HCT116 (cell line): Measurements from ENCODE around the gene TRHDE. TPM values are rescaled to one million over a fixed set of nuclear protein-coding genes. Genes with fewer than 3 reads are reported as not detected.

Experiments used
- ATAC-seq: fragments of 200-7000 bp; cut with Tn5 transposase; 2 replicates; pipeline ENCODE4 v1.9.1; 2020; ENCODE audit warnings: mild to moderate bottlenecking, moderate library complexity
- BruUV-seq: library from RNA; stranded (reverse); fragments of 400-500 nt; replicated peaks from 2 replicates; lab custom pipeline; 2021; lab: Mats Ljungman, UMichigan
- CTCF ChIA-PET: fragments of 300-600 bp; sonication (Branson Sonifier 250); formaldehyde crosslinking; loops from one replicate; lab custom pipeline; 2021; ENCODE audit warnings: antibody characterized with exemption; lab: Charles Lee
- POLR2A ChIA-PET: fragments of 300-600, 350-600 bp; sonication (Branson Sonifier 250); formaldehyde crosslinking; loops from one replicate; lab custom pipeline; 2021; ENCODE audit warnings: antibody characterized with exemption; lab: Charles Lee
- RAD21 ChIA-PET, 2 experiments: fragments of 300-600 bp; sonication (Branson Sonifier 250); formaldehyde crosslinking; loops; one replicate each; lab custom pipeline; 2023; ENCODE audit warnings: low total read pairs in 2 of 2; ENCODE audit not compliant: uncharacterized antibody in 2 of 2, unreplicated experiment in 2 of 2, low non-redundant PET in 1 of 2; lab: Charles Lee
- DNase-seq: peaks from one replicate; pipeline ENCODE4 v3.0.0-alpha.2; 2010; ENCODE audit warnings: low read depth, low spot score
- H2AFZ ChIP-seq: fragments of 200-600 bp; shearing (Covaris generic), sonication (generic); 2 replicates; pipeline ENCODE4 v1.6.1; 2017; ENCODE audit warnings: low read depth, mixed run types, mixed read lengths, antibody characterized with exemption, low read length; ENCODE audit not compliant: poor library complexity, severe bottlenecking
- H3K27ac ChIP-seq: 2 replicates; pipeline ENCODE4 v1.5.1; 2012; ENCODE audit warnings: low read depth, low read length
- H3K27me3 ChIP-seq: fragments of 200-600 bp; sonication (generic); 2 replicates; pipeline ENCODE4 v1.6.1; 2016; ENCODE audit warnings: mixed run types, low read length, mixed read lengths; ENCODE audit not compliant: insufficient read depth
- H3K36me3 ChIP-seq, 2 experiments: fragments of 200-500 bp in 1 of 2; fragments of 200-600 bp in 1 of 2; sonication (Bioruptor generic) in 1 of 2; sonication (generic) in 1 of 2; 2 replicates each; pipeline versions ENCODE4 v1.5.1 to v1.6.1; 2014 to 2016; ENCODE audit warnings: low read length in 2 of 2, inconsistent platforms in 1 of 2, mixed read lengths in 1 of 2, mixed run types in 1 of 2; ENCODE audit not compliant: insufficient read depth in 2 of 2, control insufficient read depth in 1 of 2
- H3K4me1 ChIP-seq, 2 experiments: fragments of 200-600 bp in 1 of 2; sonication (generic) in 1 of 2; 2 replicates each; pipeline versions ENCODE4 v1.5.1 to v1.6.1; 2012 to 2017; ENCODE audit warnings: low read length in 2 of 2, inconsistent platforms in 1 of 2, mild to moderate bottlenecking in 1 of 2, mixed read lengths in 1 of 2, mixed run types in 1 of 2, moderate library complexity in 1 of 2; ENCODE audit not compliant: insufficient read depth in 2 of 2, control insufficient read depth in 1 of 2
- H3K4me2 ChIP-seq: fragments of 200-600 bp; sonication (generic); 2 replicates; pipeline ENCODE4 v1.6.1; 2017; ENCODE audit warnings: mixed run types, low read length, mixed read lengths
- H3K4me3 ChIP-seq, 2 experiments: fragments of 200-600 bp in 1 of 2; sonication (generic) in 1 of 2; replicated peaks in 1 of 2; 2 replicates each; pipeline ENCODE4 v1.5.1; 2011 to 2016; ENCODE audit warnings: low read length in 2 of 2, control low read depth in 1 of 2, low read depth in 1 of 2, mild to moderate bottlenecking in 1 of 2, mixed read lengths in 1 of 2, mixed run types in 1 of 2
- H3K79me2 ChIP-seq: fragments of 200-600 bp; sonication (generic); 2 replicates; pipeline ENCODE4 v1.6.1; 2017; ENCODE audit warnings: mild to moderate bottlenecking, mixed run types, low read length, moderate library complexity, mixed read lengths; ENCODE audit not compliant: insufficient read depth
- H3K9ac ChIP-seq: fragments of 200-600 bp; sonication (generic); 2 replicates; pipeline ENCODE4 v1.6.1; 2016; ENCODE audit warnings: low read length, mixed read lengths
- H3K9me2 ChIP-seq: fragments of 200-600 bp; sonication (generic), shearing (Covaris generic); 2 replicates; pipeline ENCODE4 v1.6.1; 2017; ENCODE audit warnings: mixed run types, mild to moderate bottlenecking, moderate library complexity; ENCODE audit not compliant: insufficient read depth
- H3K9me3 ChIP-seq, 2 experiments: fragments of 200-500 bp in 1 of 2; fragments of 200-600 bp in 1 of 2; sonication (Bioruptor generic) in 1 of 2; sonication (generic) in 1 of 2; 2 replicates each; pipeline ENCODE4 v1.6.1; 2014 to 2017; ENCODE audit warnings: low read length in 2 of 2, mixed read lengths in 2 of 2, inconsistent platforms in 1 of 2, low read depth in 1 of 2, mild to moderate bottlenecking in 1 of 2, mixed run types in 1 of 2, moderate library complexity in 1 of 2; ENCODE audit not compliant: control insufficient read depth in 1 of 2, insufficient read depth in 1 of 2
- H4K20me1 ChIP-seq: fragments of 200-600 bp; sonication (generic), shearing (Covaris generic); 2 replicates; pipeline ENCODE4 v1.6.1; 2017; ENCODE audit warnings: mixed run types, mild to moderate bottlenecking, moderate library complexity; ENCODE audit not compliant: insufficient read depth
- ELF1 ChIP-seq: IDR thresholded peaks from 2 replicates; pipeline ENCODE4 v1.6.1; 2012; ENCODE audit warnings: low read depth, borderline replicate concordance
- RAD21 ChIP-seq: IDR thresholded peaks from 2 replicates; pipeline ENCODE4 v1.6.1; 2012; ENCODE audit warnings: low read depth, mild to moderate bottlenecking
- SRF ChIP-seq: IDR thresholded peaks from 2 replicates; pipeline ENCODE4 v1.6.1; 2012; ENCODE audit warnings: low read depth
- ZNF274 ChIP-seq: fragments of 200-500 bp; sonication (Bioruptor generic); IDR thresholded peaks from 2 replicates; pipeline ENCODE4 v1.6.1; 2014; ENCODE audit warnings: mild to moderate bottlenecking, low read depth, low read length, inconsistent platforms
- intact Hi-C: fragments of 100-400 bp; cut with micrococcal nuclease; formaldehyde crosslinking; loops from 2 replicates; pipeline ENCODE4 v1.10.0; 2022
- total RNA-seq: library from RNA; stranded (reverse); gene quantifications from one replicate; pipeline ENCODE4 v1.2.1, GENCODE V29; 2021; ENCODE audit not compliant: unreplicated experiment
- TF ChIP-seq, protein P1 (sequence below): IDR thresholded peaks from 2 replicates; pipeline ENCODE4 v1.6.1; 2012
- TF ChIP-seq, protein P2 (sequence below): IDR thresholded peaks from 2 replicates; pipeline ENCODE4 v1.6.1; 2012; ENCODE audit warnings: low read depth
- TF ChIP-seq, protein P3 (sequence below), 3 experiments: fragments of 200-600 bp in 1 of 3; sonication (generic) in 1 of 3; IDR thresholded peaks in 2 of 3; conservative IDR thresholded peaks in 1 of 3; 2 replicates each; pipeline ENCODE4 v1.5.1; 2012 to 2017; ENCODE audit warnings: low read depth in 2 of 3, low read length in 2 of 3, antibody characterized with exemption in 1 of 3, borderline replicate concordance in 1 of 3, control low read depth in 1 of 3, mild to moderate bottlenecking in 1 of 3, mixed read lengths in 1 of 3, mixed run types in 1 of 3, moderate library complexity in 1 of 3; ENCODE audit not compliant: insufficient read depth in 1 of 3

The TRHDE gene
- total RNA-seq, 1 experiment from 2014 or later: 2.9 TPM

DNA sequence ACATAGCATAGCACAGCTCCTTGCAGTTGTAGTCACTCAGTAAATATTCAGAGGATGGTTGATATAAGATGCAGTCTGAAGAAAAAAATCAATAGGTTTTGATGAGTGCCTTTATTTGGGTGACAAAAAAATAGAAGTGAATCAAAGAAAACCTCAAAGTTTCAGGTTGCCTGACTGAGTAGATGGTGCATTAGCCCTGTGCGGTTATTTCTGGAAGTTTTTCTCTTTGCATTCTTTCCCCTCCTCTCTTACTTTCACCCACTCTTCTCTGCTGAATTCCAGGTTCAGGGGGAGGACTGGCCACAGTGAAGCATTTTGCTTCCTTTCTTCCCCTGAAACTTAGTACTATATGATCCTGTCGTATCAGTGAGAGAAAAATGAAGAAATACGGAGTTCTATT, 28.6 kb downstream of the TRHDE start:
- intact Hi-C loops: no loop called here
- no peaks in the 10 kb centered on the region for H3K27me3 ChIP-seq
- DNase-seq (no peak), ATAC-seq (no peak)
- H4K20me1 ChIP-seq: no peaks in the 10 kb centered on the region
- H3K9me3 ChIP-seq: no peaks in the 10 kb centered on the region
- no peaks in the 10 kb centered on the region for H3K79me2 ChIP-seq
- H3K27ac ChIP-seq: no peak overlapping the region
- H3K4me1 ChIP-seq: peaks cover 15 to 18% of the 10 kb centered on the region in 2 experiments; a peak in 3 of 4 replicates
- ChIA-PET RAD21 (no interaction called here), CTCF (no interaction called here), POLR2A (no interaction called here)
- no peaks in the 10 kb centered on the region for H3K9me2 ChIP-seq
- H3K36me3 ChIP-seq: no peaks in the 10 kb centered on the region
- no peak overlapping the region for H2AFZ ChIP-seq
- no peak overlapping the region for H3K4me2 ChIP-seq
- TF ChIP-seq ELF1: no peak
- no peak for TF ChIP-seq SRF
- TF ChIP-seq, protein P1, sequence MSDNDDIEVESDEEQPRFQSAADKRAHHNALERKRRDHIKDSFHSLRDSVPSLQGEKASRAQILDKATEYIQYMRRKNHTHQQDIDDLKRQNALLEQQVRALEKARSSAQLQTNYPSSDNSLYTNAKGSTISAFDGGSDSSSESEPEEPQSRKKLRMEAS: no peak
- TF ChIP-seq, protein P2, sequence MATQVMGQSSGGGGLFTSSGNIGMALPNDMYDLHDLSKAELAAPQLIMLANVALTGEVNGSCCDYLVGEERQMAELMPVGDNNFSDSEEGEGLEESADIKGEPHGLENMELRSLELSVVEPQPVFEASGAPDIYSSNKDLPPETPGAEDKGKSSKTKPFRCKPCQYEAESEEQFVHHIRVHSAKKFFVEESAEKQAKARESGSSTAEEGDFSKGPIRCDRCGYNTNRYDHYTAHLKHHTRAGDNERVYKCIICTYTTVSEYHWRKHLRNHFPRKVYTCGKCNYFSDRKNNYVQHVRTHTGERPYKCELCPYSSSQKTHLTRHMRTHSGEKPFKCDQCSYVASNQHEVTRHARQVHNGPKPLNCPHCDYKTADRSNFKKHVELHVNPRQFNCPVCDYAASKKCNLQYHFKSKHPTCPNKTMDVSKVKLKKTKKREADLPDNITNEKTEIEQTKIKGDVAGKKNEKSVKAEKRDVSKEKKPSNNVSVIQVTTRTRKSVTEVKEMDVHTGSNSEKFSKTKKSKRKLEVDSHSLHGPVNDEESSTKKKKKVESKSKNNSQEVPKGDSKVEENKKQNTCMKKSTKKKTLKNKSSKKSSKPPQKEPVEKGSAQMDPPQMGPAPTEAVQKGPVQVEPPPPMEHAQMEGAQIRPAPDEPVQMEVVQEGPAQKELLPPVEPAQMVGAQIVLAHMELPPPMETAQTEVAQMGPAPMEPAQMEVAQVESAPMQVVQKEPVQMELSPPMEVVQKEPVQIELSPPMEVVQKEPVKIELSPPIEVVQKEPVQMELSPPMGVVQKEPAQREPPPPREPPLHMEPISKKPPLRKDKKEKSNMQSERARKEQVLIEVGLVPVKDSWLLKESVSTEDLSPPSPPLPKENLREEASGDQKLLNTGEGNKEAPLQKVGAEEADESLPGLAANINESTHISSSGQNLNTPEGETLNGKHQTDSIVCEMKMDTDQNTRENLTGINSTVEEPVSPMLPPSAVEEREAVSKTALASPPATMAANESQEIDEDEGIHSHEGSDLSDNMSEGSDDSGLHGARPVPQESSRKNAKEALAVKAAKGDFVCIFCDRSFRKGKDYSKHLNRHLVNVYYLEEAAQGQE: no peak
- TF ChIP-seq RAD21: no peak
- TF ChIP-seq ZNF274: no peak
- TF ChIP-seq, protein P3, sequence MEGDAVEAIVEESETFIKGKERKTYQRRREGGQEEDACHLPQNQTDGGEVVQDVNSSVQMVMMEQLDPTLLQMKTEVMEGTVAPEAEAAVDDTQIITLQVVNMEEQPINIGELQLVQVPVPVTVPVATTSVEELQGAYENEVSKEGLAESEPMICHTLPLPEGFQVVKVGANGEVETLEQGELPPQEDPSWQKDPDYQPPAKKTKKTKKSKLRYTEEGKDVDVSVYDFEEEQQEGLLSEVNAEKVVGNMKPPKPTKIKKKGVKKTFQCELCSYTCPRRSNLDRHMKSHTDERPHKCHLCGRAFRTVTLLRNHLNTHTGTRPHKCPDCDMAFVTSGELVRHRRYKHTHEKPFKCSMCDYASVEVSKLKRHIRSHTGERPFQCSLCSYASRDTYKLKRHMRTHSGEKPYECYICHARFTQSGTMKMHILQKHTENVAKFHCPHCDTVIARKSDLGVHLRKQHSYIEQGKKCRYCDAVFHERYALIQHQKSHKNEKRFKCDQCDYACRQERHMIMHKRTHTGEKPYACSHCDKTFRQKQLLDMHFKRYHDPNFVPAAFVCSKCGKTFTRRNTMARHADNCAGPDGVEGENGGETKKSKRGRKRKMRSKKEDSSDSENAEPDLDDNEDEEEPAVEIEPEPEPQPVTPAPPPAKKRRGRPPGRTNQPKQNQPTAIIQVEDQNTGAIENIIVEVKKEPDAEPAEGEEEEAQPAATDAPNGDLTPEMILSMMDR (IDR thresholded peaks at IDR 0.05 in 2 of 3, conservative IDR thresholded peaks at IDR 0.05 in 1 of 3; ENCODE audit: borderline replicate concordance in 1 of 3, insufficient read depth in 1 of 3, low read depth in 2 of 3, low read length in 2 of 3): no peak
- H3K4me3 ChIP-seq: no peak overlapping the region
- BruUV-seq: no TSS peak
- H3K9ac ChIP-seq: no peak overlapping the region
